ENCODE measurements around the gene NFATC1. TPM values are rescaled to one million over a fixed set of nuclear protein-coding genes. Genes with fewer than 3 reads are reported as not detected.

Gene NFATC1
- total RNA-seq, 1 experiment from 2014 or later = 0.10 TPM

DNA sequence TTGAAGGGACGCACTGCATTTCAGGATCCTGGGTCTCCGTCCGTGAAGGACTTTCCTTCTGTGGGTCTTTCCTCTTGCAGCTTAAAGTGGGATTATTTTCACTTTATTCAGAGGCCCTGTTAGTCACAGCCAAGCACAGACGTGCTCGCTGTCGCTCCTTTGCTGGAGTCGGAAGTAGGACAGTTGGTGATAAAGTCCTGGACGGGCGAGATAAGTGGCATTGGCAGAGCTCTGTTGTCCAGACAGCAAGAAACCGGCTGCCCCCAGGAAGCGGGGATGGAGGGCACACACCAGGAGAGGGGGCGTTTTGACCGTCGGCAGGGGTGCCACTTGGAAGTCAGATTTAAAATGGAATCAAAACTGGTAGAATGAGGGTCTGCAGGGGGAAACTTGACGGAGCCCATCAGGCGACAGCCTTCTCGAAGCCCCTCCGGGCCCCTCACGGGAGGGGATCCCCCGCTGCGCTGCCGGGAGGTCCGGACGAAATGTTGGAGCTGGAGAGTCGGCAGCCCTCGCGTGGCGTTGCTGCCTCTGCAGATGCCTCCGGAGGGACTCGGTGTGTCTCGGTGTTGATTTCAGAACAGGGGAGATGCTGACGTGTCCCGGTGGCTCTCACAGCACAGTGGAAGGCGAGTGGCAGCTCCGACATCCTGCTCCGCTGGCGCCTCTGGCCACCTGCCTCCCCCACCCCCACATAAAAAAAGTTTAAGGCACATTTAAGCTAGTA lies 124.2 kb downstream of the NFATC1 start:
- no peak for DNase-seq (ENCODE audit: low read depth)

DNA sequence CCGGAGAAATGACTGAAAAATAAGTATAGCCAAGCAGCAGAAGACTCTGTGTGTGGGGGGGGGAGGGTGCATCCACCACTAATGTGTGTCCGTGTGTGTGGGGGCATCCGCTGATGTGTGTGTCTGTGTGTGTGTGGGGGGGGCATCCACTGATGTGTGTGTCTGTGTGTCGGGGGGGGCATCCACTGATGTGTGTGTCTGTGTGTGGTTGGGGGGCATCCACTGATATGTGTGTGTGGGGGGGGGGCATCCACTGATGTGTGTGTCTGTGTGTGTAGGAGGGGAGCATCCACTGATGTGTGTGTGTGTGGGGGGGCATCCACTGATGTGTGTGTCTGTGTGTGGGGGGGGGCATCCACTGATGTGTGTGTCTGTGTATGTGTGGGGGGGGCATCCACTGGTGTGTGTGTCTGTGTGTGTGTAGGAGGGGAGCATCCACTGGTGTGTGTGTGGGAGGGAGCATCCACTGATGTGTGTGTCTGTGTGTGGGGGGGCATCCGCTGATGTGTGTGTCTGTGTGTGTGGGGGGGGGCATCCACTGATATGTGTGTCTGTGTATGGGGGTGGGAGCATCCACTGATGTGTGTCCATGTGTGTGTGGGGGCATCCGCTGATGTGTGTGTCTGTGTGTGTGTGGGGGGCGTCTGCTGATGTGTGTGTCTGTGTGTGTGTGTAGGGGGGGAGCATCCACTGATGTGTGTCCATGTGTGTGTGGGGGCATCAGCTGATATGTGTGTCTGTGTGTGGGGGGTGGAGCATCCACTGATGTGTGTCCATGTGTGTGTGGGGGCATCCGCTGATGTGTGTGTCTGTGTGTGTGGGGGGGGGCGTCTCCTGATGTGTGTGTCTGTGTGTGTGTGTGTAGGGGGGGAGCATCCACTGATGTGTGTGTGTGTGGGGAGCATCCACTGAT lies 125.0 kb downstream of the NFATC1 start:
- DNase-seq (ENCODE audit: low read depth) = no peak

DNA sequence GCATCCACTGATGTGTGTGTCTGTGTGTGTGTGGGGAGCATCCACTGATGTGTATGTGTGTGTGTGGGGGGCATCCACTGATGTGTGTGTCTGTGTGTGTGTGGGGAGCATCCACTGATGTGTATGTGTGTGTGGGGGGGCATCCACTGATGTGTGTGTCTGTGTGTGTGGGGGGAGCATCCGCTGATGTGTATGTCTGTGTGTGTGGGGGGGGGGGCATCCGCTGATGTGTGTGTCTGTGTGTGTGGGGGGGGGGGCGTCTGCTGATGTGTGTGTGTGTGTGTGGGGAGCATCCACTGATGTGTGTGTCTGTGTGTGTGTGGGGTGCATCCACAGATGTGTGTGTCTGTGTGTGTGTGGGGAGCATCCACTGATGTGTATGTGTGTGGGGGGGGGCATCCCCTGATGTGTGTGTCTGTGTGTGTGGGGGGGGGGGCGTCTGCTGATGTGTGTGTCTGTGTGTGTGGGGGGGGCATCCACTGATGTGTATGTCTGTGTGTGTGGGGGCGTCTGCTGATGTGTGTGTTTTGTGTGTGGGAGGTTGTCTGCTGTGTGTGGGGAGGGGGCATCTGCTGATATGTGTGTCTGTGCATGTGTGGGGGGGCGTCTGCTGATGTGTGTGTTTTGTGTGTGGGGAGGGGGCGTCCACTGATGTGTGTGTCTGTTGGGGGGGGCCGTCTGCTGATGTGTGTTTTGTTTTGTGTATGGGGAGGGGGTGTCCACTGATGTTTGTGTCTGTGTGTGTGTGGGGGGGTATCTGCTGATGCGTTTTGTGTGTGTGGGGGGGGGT lies 125.9 kb downstream of the NFATC1 start:
- no peak for DNase-seq (ENCODE audit: low read depth)

DNA sequence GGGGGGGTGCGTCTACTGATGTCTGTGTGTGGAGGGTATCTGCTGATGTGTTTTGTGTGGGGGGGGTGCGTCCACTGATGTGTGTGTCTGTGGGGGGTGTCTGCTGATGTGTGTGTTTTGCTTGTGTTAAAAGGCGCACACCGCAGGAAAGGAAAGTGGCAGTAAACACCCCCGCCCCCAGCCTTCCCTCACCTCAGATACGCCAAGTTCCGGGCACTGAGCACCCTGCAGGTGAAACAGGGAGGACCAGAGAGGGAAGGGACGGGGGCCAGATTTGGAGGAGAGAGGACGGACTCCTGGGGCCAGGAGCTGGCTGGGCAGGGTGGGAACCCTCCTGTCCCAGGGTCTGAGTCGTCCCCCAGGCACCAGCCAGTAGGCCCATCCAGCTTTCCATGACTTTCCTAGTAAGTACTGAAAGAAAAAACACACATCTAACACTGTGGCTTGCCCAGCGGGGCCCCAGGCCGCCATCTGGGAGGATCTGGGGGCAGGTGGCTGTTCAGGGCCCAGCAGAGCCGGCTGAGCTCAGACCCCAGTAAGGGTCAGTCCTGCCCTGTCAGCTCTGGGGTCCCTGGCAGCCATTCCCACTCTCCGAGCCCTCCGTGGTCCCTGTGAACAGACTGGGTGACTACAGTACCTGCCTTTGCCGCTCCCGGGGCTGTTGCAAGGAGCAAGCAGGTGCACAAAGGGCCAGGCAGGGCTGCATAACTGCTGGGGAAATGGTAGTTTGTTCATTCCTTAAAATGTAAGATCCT lies 126.9 kb downstream of the NFATC1 start:
- DNase-seq (ENCODE audit: low read depth) = no peak

DNA sequence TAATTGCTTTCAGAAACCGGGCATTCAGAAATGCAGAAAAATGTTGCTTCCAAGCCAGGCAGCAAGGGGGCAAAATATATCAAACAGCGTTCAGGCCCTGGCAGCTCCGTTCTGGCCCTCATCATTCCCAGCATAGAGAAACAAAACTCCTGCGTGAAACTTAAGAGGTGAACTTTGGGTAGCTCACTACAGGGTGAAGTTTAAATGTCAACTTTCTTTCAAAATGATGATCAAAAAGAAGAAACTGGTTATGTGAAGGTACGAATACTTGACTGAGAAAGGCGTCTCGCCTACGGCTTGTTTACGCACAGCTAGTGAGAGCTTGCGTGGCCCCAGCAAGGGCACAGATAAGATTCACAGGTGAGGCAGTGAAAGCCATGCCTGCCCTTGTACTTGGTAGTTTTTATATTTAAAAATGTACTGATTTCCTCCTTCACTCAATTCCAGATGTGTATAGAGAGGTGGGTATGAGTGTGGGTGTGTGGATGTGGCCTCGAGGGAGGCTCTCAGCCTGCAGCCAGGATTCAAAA lies 127.5 kb downstream of the NFATC1 start:
- no peak for DNase-seq (ENCODE audit: low read depth)

DNA sequence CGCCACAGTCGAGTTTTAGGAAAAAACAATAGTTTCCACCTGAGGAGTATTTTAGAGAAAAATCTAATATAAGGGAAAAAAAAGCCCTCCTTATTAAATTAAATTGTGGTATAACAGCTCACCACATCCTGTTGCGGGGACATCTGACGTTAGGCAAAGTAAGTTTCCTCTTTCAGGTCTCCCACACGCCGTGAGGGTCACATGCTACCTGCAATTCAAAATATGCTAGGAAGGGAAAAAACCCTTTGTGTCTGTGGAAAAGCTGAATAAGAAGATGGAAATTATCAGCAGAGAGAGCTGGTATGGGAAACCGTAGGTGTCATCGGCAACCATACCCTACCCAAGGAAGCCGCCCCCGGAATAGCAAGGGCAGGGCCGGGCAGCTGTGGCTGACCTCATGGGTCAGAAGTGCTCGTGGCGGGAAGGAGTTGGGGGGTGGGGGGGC lies 128.0 kb downstream of the NFATC1 start:
- no peak for DNase-seq (ENCODE audit: low read depth)

DNA sequence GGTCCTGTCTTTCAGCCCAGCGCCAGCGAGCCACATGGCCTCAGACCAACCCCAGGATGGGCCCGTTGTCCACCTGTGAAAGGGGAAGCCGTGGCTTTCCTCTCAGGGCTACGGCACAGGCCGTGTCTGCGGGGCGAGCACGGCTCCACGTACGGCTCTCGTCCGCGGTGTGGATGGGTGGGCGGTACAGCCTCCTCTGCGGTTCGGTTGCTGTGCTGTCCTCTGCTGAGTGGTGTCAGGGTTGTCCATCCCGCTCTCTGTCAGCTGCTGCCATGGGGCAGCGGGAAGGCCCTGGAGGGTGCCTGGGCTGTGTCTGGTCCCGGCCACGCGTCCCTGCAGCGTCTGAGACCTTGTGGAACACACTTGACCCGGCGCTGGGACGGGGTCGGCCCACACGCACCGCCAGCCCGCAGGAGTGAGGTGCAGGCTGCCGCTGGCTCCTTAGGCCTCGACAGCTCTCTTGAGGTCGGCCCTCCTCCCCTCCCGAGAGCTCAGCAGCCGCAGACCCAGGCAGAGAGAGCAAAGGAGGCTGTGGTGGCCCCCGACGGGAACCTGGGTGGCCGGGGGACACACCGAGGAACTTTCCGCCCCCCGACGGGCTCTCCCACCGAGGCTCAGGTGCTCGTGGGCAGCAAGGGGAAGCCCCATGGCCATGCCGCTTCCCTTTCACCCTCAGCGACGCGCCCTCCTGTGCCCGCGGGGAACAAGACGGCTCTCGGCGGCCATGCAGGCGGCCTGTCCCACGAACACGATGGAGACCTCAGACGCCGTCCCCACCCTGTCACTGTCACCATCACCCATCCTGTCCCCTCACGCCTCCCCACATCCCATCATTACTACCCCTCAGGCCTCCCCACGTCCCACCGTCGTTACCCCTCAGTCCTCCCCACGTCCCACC lies 128.7 kb downstream of the NFATC1 start:
- DNase-seq (ENCODE audit: low read depth) = no peak

DNA sequence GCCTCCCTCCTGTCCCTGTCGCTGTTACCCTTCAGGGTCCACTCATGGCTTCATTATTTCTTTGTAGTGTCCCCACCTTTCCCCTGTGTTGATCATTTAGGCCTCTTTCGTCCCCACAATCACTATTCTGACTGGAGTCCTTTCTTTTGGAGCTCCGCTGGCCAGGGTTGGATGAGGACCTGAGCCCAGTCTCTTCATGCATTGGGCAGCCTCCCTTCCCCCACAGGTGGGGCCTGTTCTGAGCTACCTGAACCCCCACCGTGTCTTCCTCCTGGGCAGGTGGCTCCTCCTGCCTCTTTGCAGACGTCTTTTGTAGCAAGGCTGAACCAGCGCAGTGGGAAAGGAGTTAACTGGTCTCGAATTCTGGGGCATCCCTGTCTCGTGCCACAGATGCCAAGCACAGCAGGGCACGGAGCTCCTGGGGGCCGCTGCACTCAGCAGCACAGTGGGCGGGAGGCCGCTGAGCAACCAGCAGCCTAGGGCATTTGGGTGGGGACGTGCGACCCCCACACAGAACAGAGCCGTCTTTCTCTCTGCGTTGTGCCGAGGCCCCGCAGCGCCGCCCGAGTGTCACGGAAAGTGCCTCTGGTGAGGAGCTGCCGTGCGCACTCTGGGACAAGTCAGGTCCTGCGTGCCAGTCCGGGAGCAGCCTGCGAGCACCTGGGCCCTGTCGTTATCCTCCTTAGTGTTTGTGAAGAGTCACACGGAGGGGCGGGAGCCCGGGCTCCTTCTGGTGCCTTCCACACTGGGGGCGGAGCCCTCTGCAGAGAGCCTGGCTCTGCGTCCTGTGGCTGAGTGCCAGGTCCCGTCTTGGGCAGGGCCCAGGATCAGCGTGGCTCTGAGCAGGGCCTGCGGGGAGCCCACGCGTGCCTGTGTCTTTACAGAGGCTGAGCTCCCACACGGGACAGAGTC lies 130.1 kb downstream of the NFATC1 start:
- no peak for DNase-seq (ENCODE audit: low read depth)

DNA sequence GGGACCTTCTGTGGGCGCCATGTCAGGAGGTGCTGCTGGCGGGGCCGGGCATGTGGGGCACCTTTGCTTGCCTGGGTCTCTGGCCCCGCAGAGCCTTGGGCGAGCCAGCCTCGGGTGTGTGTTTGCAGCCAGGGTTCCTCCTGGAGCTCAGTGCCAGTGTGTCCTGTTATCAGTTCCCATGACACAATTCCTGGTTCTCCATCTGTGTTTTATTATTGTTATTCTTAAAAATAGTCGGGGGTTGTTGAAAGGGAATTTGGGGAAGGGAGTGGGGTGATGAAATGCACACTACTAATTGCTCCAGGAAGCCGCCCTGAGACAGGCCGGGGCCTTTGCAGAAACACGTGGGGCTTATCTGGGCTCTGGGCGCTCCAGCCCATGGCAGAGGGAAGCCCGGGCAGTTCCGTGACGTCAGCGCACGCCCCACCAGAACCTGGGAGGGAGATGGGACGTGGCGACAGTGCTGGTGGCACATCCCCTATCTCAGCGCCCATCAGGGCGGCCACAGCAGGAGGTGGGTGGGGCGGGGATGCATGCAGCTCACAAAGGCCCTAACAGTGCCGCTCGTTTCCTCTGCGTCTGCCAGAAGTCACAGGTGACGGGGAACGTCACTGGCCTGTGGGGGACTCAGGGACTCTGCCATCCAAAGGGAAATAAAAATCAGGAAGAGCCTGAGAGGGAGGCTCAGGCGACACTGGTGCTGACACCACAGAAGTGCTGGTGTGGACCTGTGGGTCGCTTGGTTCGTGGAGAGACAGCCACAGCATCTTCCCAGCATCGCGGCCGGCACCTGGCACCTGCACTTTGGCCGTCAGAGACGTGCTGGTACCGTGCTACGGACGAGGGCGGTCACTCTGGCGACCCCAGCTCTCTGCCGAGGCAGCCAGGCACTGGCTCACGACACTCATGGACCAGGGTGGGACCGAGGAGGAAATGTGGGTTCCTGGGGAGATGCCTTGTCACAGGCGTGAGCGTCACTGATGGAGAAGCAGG lies 131.0 kb downstream of the NFATC1 start:
- DNase-seq (ENCODE audit: low read depth) = no peak

DNA sequence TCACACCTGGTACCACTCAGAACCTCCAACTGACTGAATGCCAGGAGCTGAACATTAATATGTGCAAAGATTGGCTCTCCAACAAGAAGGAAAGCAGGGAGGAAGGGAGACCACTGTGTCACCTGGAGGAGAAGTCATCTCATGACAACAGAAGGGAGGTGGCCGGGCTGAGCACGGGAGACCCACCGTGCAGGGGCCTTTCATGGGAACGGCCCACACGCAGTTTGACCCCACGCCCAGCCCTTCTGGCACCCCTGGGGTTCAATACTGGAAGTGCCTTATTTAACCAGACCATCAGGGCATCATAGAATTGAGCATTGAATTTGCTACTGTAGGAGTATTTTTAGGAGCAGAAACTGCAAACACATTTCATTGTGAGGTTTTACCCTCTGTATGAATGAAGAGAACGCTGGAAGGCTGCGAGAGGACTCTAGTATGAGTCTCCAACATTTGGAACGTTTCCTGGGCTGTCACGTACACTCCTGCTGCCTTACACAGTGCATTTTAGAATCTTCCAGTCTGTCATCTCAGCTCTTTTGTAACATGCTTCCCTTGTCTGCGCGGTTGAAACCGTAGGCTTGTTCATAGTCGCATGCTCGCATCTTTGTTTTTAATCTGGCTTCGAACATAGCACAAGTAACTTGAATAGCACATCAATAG lies 132.1 kb downstream of the NFATC1 start:
- DNase-seq (ENCODE audit: low read depth) = no peak

DNA sequence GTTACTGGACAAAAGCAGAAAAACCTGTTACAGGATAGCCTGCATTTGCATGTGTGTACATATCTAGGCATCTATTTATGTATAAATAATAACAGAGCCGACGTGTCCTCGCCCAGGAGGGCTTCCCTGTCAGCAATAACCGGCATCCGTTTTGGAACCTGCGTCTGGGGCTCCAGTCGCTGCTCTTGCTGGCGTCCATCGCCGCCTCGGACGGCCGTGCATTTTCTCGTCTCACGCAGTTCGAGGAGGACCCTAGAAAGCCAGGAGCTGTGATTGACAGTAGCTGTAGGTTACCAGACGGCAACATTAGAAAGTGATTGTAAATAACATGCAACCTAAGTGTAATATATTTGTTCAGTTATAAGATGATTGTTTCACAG lies 132.6 kb downstream of the NFATC1 start:
- no peak for DNase-seq (ENCODE audit: low read depth)

DNA sequence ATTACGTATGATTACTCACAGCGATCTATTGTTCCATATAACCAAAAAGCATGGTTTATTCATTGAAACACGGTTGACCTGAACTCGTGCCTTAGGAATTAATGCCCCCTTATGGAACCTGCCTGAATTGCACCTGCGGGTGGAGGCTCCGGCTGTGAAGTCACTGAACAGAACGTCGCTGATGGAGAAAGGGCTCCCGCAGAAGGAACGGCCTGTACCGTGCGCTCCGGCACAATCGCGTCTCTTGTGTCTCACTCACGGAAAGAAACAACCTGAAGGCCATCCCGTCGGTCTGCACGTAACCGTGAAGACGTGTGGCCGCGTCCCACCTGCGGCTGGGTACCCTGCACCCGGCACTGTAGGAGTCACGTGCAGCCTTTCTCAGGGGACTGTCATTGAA lies 133.1 kb downstream of the NFATC1 start:
- peak; percentile 44 for DNase-seq (ENCODE audit: low read depth)

DNA sequence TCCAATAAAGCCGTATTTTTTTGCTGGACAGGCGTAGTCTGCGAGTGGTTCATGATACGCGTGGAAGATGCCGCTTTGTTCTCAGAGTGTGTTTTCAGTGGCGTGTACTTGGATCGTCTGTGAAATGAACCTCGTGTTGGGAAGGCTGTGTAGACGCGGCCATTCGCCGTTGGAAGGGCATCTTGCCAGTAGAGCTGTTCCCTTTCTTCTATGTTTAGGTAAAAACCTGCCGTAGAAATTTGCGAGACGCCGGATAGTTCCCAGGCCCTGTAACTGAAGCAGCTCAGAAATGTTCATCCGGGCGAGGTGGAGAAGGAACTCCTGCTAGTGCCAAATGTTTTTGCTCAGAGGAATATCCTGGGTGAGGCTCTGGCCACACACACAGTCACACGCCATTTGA lies 133.6 kb downstream of the NFATC1 start:
- no peak for DNase-seq (ENCODE audit: low read depth)

DNA sequence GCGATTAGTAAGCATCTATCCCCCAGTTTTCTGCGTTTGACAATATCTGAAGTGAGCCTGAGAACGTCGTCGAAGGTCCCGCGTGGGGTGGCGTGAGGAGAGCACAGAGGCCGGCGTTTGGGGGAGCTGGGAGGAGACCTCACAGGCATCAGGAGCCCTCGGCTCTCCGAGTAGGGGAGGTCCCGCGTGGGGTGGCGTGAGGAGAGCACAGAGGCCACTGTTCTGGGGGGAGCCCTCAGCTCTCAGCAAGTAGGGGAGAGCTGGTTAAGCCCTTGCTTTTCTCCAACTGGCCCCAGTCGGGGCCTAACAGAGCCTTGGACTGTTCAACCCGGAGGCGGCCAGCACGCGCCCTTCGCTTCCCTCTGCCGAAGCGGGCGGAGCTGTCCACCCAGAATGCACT lies 134.3 kb downstream of the NFATC1 start:
- DNase-seq (ENCODE audit: low read depth) = no peak

DNA sequence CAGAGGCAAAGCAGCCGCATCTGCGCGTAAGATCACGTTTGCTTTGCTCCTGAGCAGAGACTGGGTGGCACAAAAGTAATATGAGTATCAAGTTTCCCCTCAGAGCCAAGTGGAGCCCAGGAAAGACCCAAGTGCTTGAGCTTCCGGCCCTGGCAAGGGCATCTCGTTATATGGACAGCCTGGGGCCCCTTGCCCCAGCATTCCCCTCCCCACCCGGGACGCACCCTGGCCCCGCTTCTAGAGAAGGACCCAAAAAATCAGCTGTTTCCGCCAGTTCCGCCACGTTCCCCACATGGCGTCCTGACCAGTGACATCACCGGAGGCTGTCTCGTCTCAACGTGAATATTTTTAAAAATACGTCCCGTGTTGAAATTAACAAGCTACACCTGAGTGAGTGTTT lies 135.1 kb downstream of the NFATC1 start:
- no peak for DNase-seq (ENCODE audit: low read depth)

DNA sequence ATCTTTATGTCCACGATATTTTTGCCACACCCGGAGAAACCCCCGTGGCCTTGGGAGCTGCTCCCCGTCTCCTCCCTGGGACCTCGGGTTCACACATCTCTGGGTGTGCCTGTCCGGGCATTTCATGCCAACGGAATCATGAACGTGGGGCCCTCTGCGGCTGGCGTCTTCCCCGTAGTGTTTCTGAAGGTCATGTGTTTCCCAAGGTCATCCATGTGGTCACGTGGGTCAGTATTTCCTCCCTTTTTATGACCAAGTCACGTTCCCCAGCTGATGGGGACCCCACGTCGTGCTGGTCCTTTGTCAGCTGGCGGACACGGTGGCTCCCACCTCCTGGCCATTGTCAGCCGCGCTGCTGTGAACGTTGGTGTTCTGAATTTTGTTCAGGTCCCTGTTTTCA lies 135.7 kb downstream of the NFATC1 start:
- no peak for DNase-seq (ENCODE audit: low read depth)

DNA sequence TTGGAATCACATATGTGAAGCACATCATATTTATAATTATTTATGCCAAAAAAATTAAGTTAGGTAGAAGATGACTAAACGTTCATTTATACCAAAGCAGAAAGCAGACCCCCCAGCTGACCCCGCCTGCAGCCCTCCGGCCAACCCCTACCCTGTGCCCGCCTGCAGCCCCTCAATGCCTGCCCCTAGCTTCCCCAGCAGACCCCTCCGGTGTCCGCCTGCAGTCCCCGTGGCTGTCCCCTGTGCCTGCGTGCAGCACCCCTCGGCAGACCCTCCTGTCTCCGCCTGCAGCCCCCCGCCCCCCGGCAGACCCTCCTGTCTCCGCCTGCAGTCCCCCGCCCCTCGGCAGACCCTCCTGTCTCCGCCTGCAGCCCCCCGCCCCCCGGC lies 136.2 kb downstream of the NFATC1 start:
- no peak for DNase-seq (ENCODE audit: low read depth)
